SK-N-SH (cell line): Measurements from ENCODE around the gene INSYN2A. TPM values are rescaled to one million over a fixed set of nuclear protein-coding genes. Genes with fewer than 3 reads are reported as not detected.

Experiments
- CTCF ChIA-PET: fragments of 300-600, 350-600 bp; formaldehyde crosslinking; extraction: SDS; loops from one replicate; lab custom pipeline; 2021; lab: Yijun Ruan, JAX
- POLR2A ChIA-PET: fragments of 350-600 bp; sonication (Branson Sonifier 250); formaldehyde crosslinking; extraction: SDS; loops from one replicate; lab custom pipeline; 2020; ENCODE audit warnings: antibody characterized with exemption, inconsistent platforms; lab: Yijun Ruan, JAX
- DNase-seq: peaks from one replicate; pipeline ENCODE4 v3.0.0; 2012
- H2AFZ ChIP-seq: fragments of 200-600 bp; sonication (generic); 2 replicates; pipeline ENCODE4 v1.8.1; 2016; ENCODE audit warnings: antibody characterized with exemption, mild to moderate bottlenecking, low read depth
- H3F3A ChIP-seq: fragments of 200-600 bp; sonication (generic); replicated peaks from 2 replicates; pipeline ENCODE3; 2016; ENCODE audit warnings: antibody characterized with exemption, mild to moderate bottlenecking; ENCODE audit not compliant: insufficient read depth
- H3K27ac ChIP-seq, 2 experiments: fragments of 200-500 bp in 1 of 2; fragments of 200-600 bp in 1 of 2; sonication (Bioruptor generic) in 1 of 2; sonication (generic), shearing (Covaris generic) in 1 of 2; 2 replicates each; pipeline versions ENCODE4 v1.5.1 to v1.6.1; 2014 to 2016; ENCODE audit warnings: low read depth in 2 of 2, inconsistent platforms in 1 of 2, low read length in 1 of 2, mild to moderate bottlenecking in 1 of 2, mixed read lengths in 1 of 2
- H3K27me3 ChIP-seq: fragments of 200-600 bp; sonication (generic), shearing (Covaris generic); 2 replicates; pipeline ENCODE4 v1.6.1; 2016; ENCODE audit warnings: mixed run types; ENCODE audit not compliant: insufficient read depth
- H3K36me3 ChIP-seq, 2 experiments: fragments of 200-500 bp in 1 of 2; fragments of 200-600 bp in 1 of 2; sonication (Bioruptor generic) in 1 of 2; sonication (generic) in 1 of 2; replicated peaks in 1 of 2; 2 replicates each; pipeline versions ENCODE3 to v1.5.1; 2014 to 2016; ENCODE audit warnings: low read length in 1 of 2, mild to moderate bottlenecking in 1 of 2; ENCODE audit not compliant: insufficient read depth in 2 of 2, control insufficient read depth in 1 of 2
- H3K4me1 ChIP-seq, 2 experiments: fragments of 200-500 bp in 1 of 2; fragments of 200-600 bp in 1 of 2; sonication (Bioruptor generic) in 1 of 2; sonication (generic), shearing (Covaris generic) in 1 of 2; 2 replicates each; pipeline versions ENCODE4 v1.5.1 to v1.6.1; 2014 to 2016; ENCODE audit warnings: low read depth in 1 of 2, low read length in 1 of 2, mixed run types in 1 of 2; ENCODE audit not compliant: insufficient read depth in 2 of 2, control insufficient read depth in 1 of 2
- H3K4me2 ChIP-seq: fragments of 200-600 bp; sonication (generic), shearing (Covaris generic); 2 replicates; pipeline ENCODE4 v1.6.1; 2017; ENCODE audit warnings: mixed run types
- H3K4me3 ChIP-seq, 2 experiments: fragments of 200-500 bp in 1 of 2; fragments of 200-600 bp in 1 of 2; sonication (Bioruptor generic) in 1 of 2; sonication (generic), shearing (Covaris generic) in 1 of 2; 2 replicates each; pipeline versions ENCODE4 v1.5.1 to v1.8.1; 2014 to 2016; ENCODE audit warnings: low read depth in 2 of 2, inconsistent platforms in 1 of 2, low read length in 1 of 2, mild to moderate bottlenecking in 1 of 2, mixed read lengths in 1 of 2, moderate library complexity in 1 of 2
- H3K79me2 ChIP-seq: fragments of 200-600 bp; sonication (generic); 2 replicates; pipeline ENCODE4 v1.8.1; 2017; ENCODE audit warnings: mild to moderate bottlenecking; ENCODE audit not compliant: insufficient read depth
- H3K9ac ChIP-seq: fragments of 200-600 bp; sonication (generic); 2 replicates; pipeline ENCODE4 v1.6.1; 2017; ENCODE audit warnings: mixed run types
- H3K9me2 ChIP-seq: fragments of 200-600 bp; sonication (generic); 2 replicates; pipeline ENCODE4 v1.6.1; 2017; ENCODE audit warnings: mixed run types
- H3K9me3 ChIP-seq: fragments of 200-600 bp; sonication (generic); 2 replicates; pipeline ENCODE4 v1.6.1; 2017; ENCODE audit warnings: mixed run types, mild to moderate bottlenecking, moderate library complexity
- H4K20me1 ChIP-seq: fragments of 200-600 bp; sonication (generic); 2 replicates; pipeline ENCODE4 v1.6.1; 2017; ENCODE audit warnings: mild to moderate bottlenecking, mixed run types; ENCODE audit not compliant: insufficient read depth
- ELF1 ChIP-seq: IDR thresholded peaks from 2 replicates; pipeline ENCODE4 v1.4.0; 2012
- EZH2phosphoT487 ChIP-seq: fragments of 200-600 bp; sonication (generic); IDR thresholded peaks from 2 replicates; pipeline ENCODE4 v1.6.1; 2017; ENCODE audit warnings: low read depth, mixed run types, mild to moderate bottlenecking, antibody characterized with exemption, moderate library complexity, borderline replicate concordance
- FOSL2 ChIP-seq: IDR thresholded peaks from 2 replicates; pipeline ENCODE4 v1.4.0; 2012; ENCODE audit warnings: low read depth, mild to moderate bottlenecking, moderate library complexity, borderline replicate concordance
- FOXJ3 ChIP-seq: sonication (generic); formaldehyde crosslinking; IDR thresholded peaks from 2 replicates; pipeline ENCODE4 v1.5.1; 2020; ENCODE audit warnings: mild to moderate bottlenecking, missing genetic modification reagents
- FOXM1 ChIP-seq: IDR thresholded peaks from 2 replicates; pipeline ENCODE4 v1.4.0; 2012; ENCODE audit warnings: low read depth, mild to moderate bottlenecking
- GABPA ChIP-seq: IDR thresholded peaks from 2 replicates; pipeline ENCODE4 v1.4.0; 2012; ENCODE audit warnings: low read depth, mild to moderate bottlenecking
- GATA2 ChIP-seq: sonication (generic); formaldehyde crosslinking; IDR thresholded peaks from 2 replicates; pipeline ENCODE4 v1.5.0; 2020; ENCODE audit warnings: mild to moderate bottlenecking, missing genetic modification reagents
- IRF3 ChIP-seq: fragments of 150-350 bp; IDR thresholded peaks from 2 replicates; pipeline ENCODE4 v1.6.1; 2016; ENCODE audit warnings: mild to moderate bottlenecking, low read depth, low read length
- JUND ChIP-seq: IDR thresholded peaks from 2 replicates; pipeline ENCODE4 v1.4.0; 2012
- MAX ChIP-seq: IDR thresholded peaks from 2 replicates; pipeline ENCODE4 v1.4.0; 2012; ENCODE audit warnings: low read depth
- MEF2A ChIP-seq: IDR thresholded peaks from 2 replicates; pipeline ENCODE4 v1.4.0; 2012; ENCODE audit warnings: low read depth, borderline replicate concordance
- MXI1 ChIP-seq: IDR thresholded peaks from 2 replicates; pipeline ENCODE4 v1.6.1; 2012; ENCODE audit warnings: mild to moderate bottlenecking, low read depth, low read length, improper control_type of control experiment
- NFIC ChIP-seq: IDR thresholded peaks from 2 replicates; pipeline ENCODE4 v1.4.0; 2012; ENCODE audit warnings: borderline replicate concordance
- NRF1 ChIP-seq: IDR thresholded peaks from 2 replicates; pipeline ENCODE4 v1.6.1; 2012; ENCODE audit warnings: low read depth, mild to moderate bottlenecking, low read length
- PBX3 ChIP-seq: IDR thresholded peaks from 2 replicates; pipeline ENCODE4; 2012
- POLR2AphosphoS5 ChIP-seq: IDR thresholded peaks from 2 replicates; pipeline ENCODE4 v1.6.1; 2012; ENCODE audit warnings: low read depth, low read length
- RAD21 ChIP-seq: IDR thresholded peaks from 2 replicates; pipeline ENCODE4 v1.6.1; 2012; ENCODE audit warnings: mild to moderate bottlenecking, low read length
- RFX5 ChIP-seq: IDR thresholded peaks from 2 replicates; pipeline ENCODE4 v1.6.1; 2012; ENCODE audit warnings: mild to moderate bottlenecking, improper control_type of control experiment, low read length
- RXRA ChIP-seq: IDR thresholded peaks from 2 replicates; pipeline ENCODE4 v1.4.0; 2012; ENCODE audit warnings: low read depth, mild to moderate bottlenecking, borderline replicate concordance
- SIN3A ChIP-seq: IDR thresholded peaks from 2 replicates; pipeline ENCODE4 v1.6.1; 2012; ENCODE audit warnings: low read depth, mild to moderate bottlenecking, low read length, moderate library complexity, borderline replicate concordance
- TAF1 ChIP-seq: IDR thresholded peaks from 2 replicates; pipeline ENCODE4 v1.6.1; 2012; ENCODE audit warnings: low read depth, mild to moderate bottlenecking, low read length, moderate library complexity, borderline replicate concordance
- TCF12 ChIP-seq: IDR thresholded peaks from 2 replicates; pipeline ENCODE4 v1.4.0; 2012
- USF1 ChIP-seq: IDR thresholded peaks from 2 replicates; pipeline ENCODE4 v1.4.0; 2012; ENCODE audit warnings: low read depth, borderline replicate concordance
- YY1 ChIP-seq: IDR thresholded peaks from 2 replicates; pipeline ENCODE4 v1.4.0; 2012; ENCODE audit warnings: low read depth, mild to moderate bottlenecking
- WGBS: methylation state at CpG from one replicate; pipeline ENCODE4 v1.1.6; 2017; ENCODE audit warnings: low lambda C conversion rate; 5-methylcytosine and 5-hydroxymethylcytosine counted together
- polyA plus RNA-seq, 3 experiments: library from polyadenylated mRNA; depleted of rRNA; stranded (reverse); fragments of >200 nt; gene quantifications; 2 replicates each; pipeline ENCODE4 v1.2.3, GENCODE V29; 2012

The INSYN2A gene
- polyA plus RNA-seq, 1 of the 3 experiments (the other 2 are of a cell fraction) = 0.28 TPM

GRCh38 chr10:127157506-127158200 lies 38.7 kb downstream of the INSYN2A start:
- WGBS = 67% methylated on average over 2 of the region's 2 CpGs
- Histone ChIP-seq H3K4me3 (no peak overlapping the region), H3K9me2 (no peaks in the 10 kb centered on the region), H3K36me3 (peaks cover 0 to 2% of the 10 kb centered on the region in 2 experiments), H3K4me1 (peaks cover 0 to 4% of the 10 kb centered on the region in 2 experiments; a peak in 2 of 4 replicates), H3K27ac (no peak overlapping the region; a peak in 1 of 4 replicates), H3K9ac (no peak overlapping the region), H3K27me3 (no peaks in the 10 kb centered on the region), H3F3A (no peaks in the 10 kb centered on the region), H3K4me2 (no peak overlapping the region), H3K79me2 (no peaks in the 10 kb centered on the region), H2AFZ (no peak overlapping the region), H3K9me3 (no peaks in the 10 kb centered on the region), H4K20me1 (0 out of 2 replicates have a peak, but pooled peaks cover 3% of the 10 kb centered on the region)
- ChIA-PET POLR2A (no interaction called here), CTCF (interaction anchor here (1.5 kb wide), 1 partner anchor 12 kb away, joined by 3 read pairs; no protein-coding TSS in a partner anchor)
- DNase-seq = no peak
- TF ChIP-seq USF1 = no peak
- no peak for TF ChIP-seq TCF12
- no peak for TF ChIP-seq MXI1
- TF ChIP-seq NFIC = no peak
- no peak for TF ChIP-seq ELF1
- no peak for TF ChIP-seq FOXJ3 (CRISPR knock-in tag)
- TF ChIP-seq FOSL2 = no peak
- no peak for TF ChIP-seq RXRA

- no peak overlapping the region for H2AFZ ChIP-seq
- WGBS = 94% methylated on average over 4 of the region's 4 CpGs
- 0 out of 2 replicates have a peak, but pooled peaks cover 3% of the 10 kb centered on the region for H4K20me1 ChIP-seq
- ChIA-PET CTCF (no interaction called here), POLR2A (no interaction called here)
- no peaks in the 10 kb centered on the region for H3K9me3 ChIP-seq
- H3K27me3 ChIP-seq = no peaks in the 10 kb centered on the region
- no peak overlapping the region for H3K27ac ChIP-seq
- peaks cover 0 to 9% of the 10 kb centered on the region in 2 experiments; a peak in 2 of 4 replicates for H3K4me1 ChIP-seq
- no peaks in the 10 kb centered on the region for H3F3A ChIP-seq
- no peak overlapping the region for H3K4me2 ChIP-seq
- TF ChIP-seq MEF2A (no peak), MXI1 (no peak), MAX (no peak), RFX5 (no peak), FOXM1 (no peak), IRF3 (no peak), GATA2 (CRISPR knock-in tag) (no peak), FOXJ3 (CRISPR knock-in tag) (no peak), RAD21 (no peak), JUND (no peak), SIN3A (no peak), TAF1 (no peak), GABPA (no peak), YY1 (no peak), NRF1 (no peak), POLR2AphosphoS5 (no peak), EZH2phosphoT487 (no peak), FOSL2 (no peak), PBX3 (no peak)
- TF ChIP-seq, all 33 proteins: peak for 0
- Histone ChIP-seq H3K9me2 (no peaks in the 10 kb centered on the region), H3K36me3 (peaks cover 0 to 2% of the 10 kb centered on the region in 2 experiments), H3K4me3 (no peak overlapping the region), H3K9ac (no peak overlapping the region), H3K79me2 (no peaks in the 10 kb centered on the region)
- DNase-seq = no peak
Observed at GRCh38 chr10:127157089-127157488, 39.3 kb downstream of the INSYN2A start.
